AG04450 (cell line): ENCODE results near the gene PARD3B. TPM values are rescaled to one million over a fixed set of nuclear protein-coding genes. Genes with fewer than 3 reads are reported as not detected.

Source experiments
- CTCF ChIA-PET: fragments of 300-600, 350-600 bp; formaldehyde crosslinking; extraction: SDS; loops from one replicate; lab custom pipeline; 2022; ENCODE audit warnings: antibody characterized with exemption, inconsistent platforms; lab: Charles Lee
- POLR2A ChIA-PET: fragments of 350-600 bp; formaldehyde crosslinking; extraction: SDS; loops from one replicate; lab custom pipeline; 2021; ENCODE audit warnings: antibody characterized with exemption, inconsistent platforms; lab: Yijun Ruan, JAX
- DNase-seq: peaks from one replicate; pipeline ENCODE4 v3.0.0-alpha.2; 2011; ENCODE audit warnings: low read depth, low spot score
- H3K27ac ChIP-seq: one replicate; pipeline ENCODE4 v1.5.1; 2012; ENCODE audit warnings: low read depth, low read length, control low read depth
- H3K27me3 ChIP-seq: one replicate; pipeline ENCODE4 v1.6.0; 2012; ENCODE audit warnings: low read length; ENCODE audit not compliant: control insufficient read depth, insufficient read depth
- H3K4me3 ChIP-seq: 2 replicates; pipeline ENCODE4 v1.5.1; 2011; ENCODE audit warnings: mild to moderate bottlenecking, low read depth, low read length, control low read depth
- H3K9me3 ChIP-seq: 2 replicates; pipeline ENCODE4 v1.5.1; 2012; ENCODE audit warnings: low read length; ENCODE audit not compliant: control insufficient read depth, insufficient read depth
- CTCF ChIP-seq: IDR thresholded peaks from 2 replicates; pipeline ENCODE4 v1.5.1; 2011; ENCODE audit warnings: low read depth, low read length, control low read depth, inconsistent platforms
- polyA plus RNA-seq: library from polyadenylated mRNA; depleted of rRNA; stranded (reverse); fragments of >200 nt; gene quantifications from 2 replicates; pipeline ENCODE4 v1.2.3, GENCODE V29; 2011

The PARD3B gene
- polyA plus RNA-seq, 1 experiment: 8.5 TPM

DNA sequence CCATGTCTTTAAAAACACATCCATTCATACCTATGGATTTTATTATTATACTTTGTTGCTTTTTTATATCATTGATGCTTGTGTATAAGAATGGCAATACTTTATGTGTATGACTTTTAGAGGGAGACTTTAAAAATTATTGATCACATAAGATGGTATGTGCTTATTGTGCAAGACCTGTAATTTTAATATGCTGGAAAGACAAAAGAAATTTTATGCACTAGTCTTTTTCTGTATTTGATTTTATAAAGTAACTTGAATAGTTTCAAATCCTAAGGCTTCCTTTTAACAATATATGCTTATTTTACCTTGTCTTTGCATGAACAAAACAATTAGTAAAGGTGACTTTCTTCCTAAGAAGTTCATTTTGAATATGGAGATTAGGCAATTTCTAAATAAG lies 226.4 kb downstream of the PARD3B start:
- CTCF ChIA-PET: no interaction called here
- no peak for DNase-seq
- no peaks in the 10 kb centered on the region for H3K9me3 ChIP-seq
- no peaks in the 10 kb centered on the region for H3K27me3 ChIP-seq
- H3K27ac ChIP-seq: no peak overlapping the region
- TF ChIP-seq CTCF: no peak
- no peak overlapping the region for H3K4me3 ChIP-seq
- POLR2A ChIA-PET: no interaction called here

DNA sequence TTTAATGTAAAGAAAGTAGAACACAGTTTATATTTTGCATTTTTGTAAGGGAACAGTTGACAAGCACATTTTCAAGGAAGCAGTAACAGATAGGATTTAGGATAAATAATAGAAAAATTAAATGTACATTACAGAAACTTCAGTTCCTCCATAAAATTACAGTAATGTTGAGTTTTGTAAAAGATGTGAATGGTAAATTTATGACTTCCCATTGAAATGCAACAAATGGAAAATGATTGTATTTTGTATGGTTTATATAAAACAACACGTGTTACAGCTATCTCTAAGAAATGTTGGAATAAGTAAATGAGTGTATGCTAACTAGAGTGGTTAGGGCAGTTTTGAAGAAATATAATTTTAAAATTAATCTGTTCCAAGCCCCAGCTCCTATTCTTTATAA lies 227.3 kb downstream of the PARD3B start:
- Histone ChIP-seq H3K9me3 (no peaks in the 10 kb centered on the region), H3K27ac (no peak overlapping the region), H3K4me3 (no peak overlapping the region), H3K27me3 (no peaks in the 10 kb centered on the region)
- no peak for TF ChIP-seq CTCF
- POLR2A ChIA-PET: no interaction called here
- CTCF ChIA-PET: no interaction called here
- no peak for DNase-seq

DNA sequence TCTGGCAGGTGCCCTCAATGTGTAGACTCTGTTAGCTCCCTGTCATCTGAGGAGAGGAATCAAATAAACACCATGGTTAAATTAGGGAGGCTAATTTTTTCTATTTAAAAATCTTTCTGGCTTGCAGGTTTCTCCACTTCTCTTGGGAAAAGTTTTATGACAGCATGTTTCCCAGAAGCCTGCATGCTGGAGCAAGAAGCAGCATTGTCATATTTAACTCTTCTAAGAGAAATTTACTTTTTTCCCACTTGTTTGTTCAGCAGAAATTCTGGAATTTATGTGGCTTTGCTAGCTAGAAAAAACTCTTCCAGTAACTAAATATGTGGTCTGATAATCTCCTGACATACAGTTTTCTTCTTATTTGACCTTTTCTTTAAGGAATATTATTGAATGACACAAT lies 230.5 kb downstream of the PARD3B start:
- DNase-seq: no peak
- POLR2A ChIA-PET: interaction anchor here (0.6 kb wide), 1 partner anchor 436 kb away, joined by 3 read pairs; no protein-coding TSS in a partner anchor
- H3K4me3 ChIP-seq: no peak overlapping the region

GRCh38 chr2:204776781-204777559 lies 231.7 kb downstream of the PARD3B start:
- Histone ChIP-seq H3K27me3 (no peaks in the 10 kb centered on the region), H3K9me3 (no peaks in the 10 kb centered on the region), H3K4me3 (no peak overlapping the region), H3K27ac (no peak overlapping the region)
- no peak for DNase-seq
- TF ChIP-seq CTCF: no peak
- POLR2A ChIA-PET: no interaction called here
- CTCF ChIA-PET: no interaction called here

More for the DNA sequence above, 230.5 kb downstream of the PARD3B start:
- Histone ChIP-seq H3K9me3 (no peaks in the 10 kb centered on the region), H3K27ac (no peak overlapping the region), H3K27me3 (no peaks in the 10 kb centered on the region)
- CTCF ChIA-PET: interaction anchor here (1.2 kb wide), 1 partner anchor 84 kb away, joined by 4 read pairs; no protein-coding TSS in a partner anchor
- TF ChIP-seq CTCF: no peak

DNA sequence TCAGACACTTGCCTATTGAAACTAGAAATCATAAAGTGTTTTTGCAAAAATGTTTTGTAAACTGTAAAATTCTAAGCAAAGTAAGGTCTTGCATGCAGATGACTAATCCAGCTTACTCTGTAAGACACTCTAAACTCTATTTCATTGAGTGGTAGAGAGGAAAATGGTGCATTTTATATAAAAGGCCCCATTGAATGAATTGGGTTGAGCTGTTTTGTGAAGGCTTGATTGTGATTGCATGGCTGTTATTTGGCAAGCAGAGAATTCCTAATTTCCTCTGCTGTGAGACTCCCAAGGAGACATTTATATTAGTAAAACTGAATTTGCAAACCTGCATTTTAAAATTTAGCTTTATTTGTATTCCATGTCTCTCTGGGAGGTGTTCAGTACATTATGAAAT lies 234.5 kb downstream of the PARD3B start:
- Histone ChIP-seq H3K4me3 (no peak overlapping the region), H3K27ac (no peak overlapping the region), H3K9me3 (no peaks in the 10 kb centered on the region), H3K27me3 (no peaks in the 10 kb centered on the region)
- CTCF ChIA-PET: no interaction called here
- no peak for TF ChIP-seq CTCF
- DNase-seq: no peak
- POLR2A ChIA-PET: no interaction called here
